HG03103 (cell line): Measurements from ENCODE around the gene VTA1.
"Not testable (repeated sequence)": the region's sequence is repeated elsewhere in the genome, so short reads cannot be mapped to it uniquely, and the experiment has no call there.

Experiments used
- ATAC-seq: cut with Tn5 transposase; IDR thresholded peaks from one replicate; pipeline ENCODE4 v1.9.1; 2021; ENCODE audit warnings: low read depth; ENCODE audit not compliant: unreplicated experiment

Gene VTA1

DNA sequence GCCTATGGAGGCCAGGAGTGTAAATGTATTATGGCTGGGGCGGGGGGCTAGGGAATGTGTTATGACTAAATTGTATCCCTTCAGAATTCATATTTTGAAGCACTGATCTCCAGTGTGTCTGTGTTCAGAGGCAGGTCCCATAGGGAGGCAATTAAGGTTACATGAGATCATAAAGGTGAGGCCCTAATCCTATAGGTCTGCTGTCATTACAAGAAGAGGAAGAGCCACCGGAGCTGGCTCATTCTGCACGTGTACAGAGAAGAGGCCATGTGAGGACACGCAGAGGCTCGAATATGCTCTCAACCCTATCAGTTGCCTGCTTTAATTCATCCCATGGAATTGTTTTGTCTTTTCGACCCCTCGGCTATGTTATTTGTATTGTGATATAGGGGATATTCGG is 76.9 kb downstream of the VTA1 start:
- no peak for ATAC-seq

DNA sequence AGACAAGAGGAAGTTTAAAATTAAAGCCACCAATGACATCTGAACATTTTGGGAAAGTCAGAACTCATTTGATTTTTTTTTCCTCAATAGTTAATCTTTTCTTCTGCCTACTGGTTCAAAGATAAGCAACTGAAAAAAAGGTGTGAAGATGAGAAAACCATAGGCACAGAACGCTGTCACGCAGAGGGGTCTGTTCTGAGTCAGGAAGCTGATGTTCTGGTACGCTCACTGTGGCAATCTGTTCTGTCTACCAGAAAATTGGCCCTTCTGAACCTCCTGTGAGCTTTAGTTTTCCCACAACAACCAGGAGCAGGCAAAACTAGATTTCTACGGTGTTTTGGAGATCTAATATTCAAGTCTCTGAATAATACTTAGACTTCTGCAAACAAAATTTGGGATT is 78.1 kb downstream of the VTA1 start:
- ATAC-seq, result no peak

DNA sequence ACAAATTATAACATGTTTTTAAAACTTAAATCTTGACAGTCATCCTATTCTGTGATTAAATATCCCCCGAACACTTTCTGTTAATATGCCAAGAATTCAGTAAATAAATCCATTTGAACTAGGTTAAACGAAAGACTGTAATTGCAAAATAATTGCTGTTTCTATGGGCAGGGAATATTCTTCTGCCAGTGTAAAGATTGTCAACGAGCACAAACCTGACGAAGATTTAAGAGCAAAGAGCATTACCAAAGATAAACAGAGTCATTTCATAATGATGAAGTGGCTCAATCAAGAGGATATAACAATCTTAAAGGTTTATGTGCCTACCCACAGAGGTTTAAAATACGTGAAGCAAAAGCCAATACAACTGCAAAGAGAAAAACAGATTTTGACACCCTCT is 78.5 kb downstream of the VTA1 start:
- ATAC-seq, result no peak

DNA sequence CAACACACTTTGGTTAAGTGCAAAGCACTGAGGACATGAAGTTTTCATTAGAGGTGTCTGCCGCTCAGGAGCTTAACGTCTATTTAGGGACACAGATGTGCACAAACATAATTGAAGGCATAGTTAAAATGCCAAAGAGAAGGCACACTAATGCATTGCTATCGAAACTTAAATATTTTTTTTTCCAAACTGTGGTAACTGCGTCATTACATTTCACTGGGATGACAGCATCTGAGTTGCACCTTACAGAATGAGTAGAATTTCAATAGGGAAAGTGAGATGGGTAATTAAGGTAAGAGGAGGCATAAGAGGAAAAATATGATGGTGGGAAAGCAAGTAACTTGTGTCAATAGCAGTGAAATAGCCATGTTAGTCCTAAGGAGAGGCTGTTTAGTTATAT is 79.7 kb downstream of the VTA1 start:
- ATAC-seq, result no peak

DNA sequence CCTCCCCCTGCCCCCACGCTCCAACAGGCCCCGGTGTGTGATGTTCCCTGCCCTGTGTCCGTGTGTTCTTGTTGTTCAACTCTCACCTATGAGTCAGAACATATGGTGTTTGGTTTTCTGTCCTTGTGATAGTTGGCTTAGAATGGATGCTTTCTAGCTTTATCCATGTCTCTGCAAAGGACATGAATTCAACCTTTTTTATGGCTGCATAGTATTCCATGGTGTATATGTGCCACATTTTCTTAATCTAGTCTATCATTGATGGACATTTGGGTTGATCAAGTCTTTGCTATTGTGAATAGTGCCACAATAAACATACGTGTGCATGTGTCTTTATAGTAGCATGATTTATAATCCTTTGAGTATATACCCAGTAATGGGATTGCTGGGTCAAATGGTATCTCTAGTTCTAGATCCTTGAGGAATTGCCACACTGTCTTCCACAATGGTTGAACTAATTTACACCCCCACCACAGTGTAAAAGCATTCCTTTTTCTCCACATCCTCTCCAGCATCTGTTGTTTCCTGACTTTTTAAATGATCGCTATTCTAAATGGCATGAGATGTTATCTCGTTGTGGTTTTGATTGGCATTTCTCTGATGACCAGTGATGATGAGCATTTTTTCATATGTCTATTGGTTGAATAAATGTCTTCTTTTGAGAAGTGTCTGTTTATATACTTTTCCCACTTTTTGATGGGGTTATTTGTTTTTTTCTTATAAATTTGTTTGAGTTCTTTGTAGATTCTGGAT is 82.6 kb downstream of the VTA1 start:
- ATAC-seq, result not testable (repeated sequence)

DNA sequence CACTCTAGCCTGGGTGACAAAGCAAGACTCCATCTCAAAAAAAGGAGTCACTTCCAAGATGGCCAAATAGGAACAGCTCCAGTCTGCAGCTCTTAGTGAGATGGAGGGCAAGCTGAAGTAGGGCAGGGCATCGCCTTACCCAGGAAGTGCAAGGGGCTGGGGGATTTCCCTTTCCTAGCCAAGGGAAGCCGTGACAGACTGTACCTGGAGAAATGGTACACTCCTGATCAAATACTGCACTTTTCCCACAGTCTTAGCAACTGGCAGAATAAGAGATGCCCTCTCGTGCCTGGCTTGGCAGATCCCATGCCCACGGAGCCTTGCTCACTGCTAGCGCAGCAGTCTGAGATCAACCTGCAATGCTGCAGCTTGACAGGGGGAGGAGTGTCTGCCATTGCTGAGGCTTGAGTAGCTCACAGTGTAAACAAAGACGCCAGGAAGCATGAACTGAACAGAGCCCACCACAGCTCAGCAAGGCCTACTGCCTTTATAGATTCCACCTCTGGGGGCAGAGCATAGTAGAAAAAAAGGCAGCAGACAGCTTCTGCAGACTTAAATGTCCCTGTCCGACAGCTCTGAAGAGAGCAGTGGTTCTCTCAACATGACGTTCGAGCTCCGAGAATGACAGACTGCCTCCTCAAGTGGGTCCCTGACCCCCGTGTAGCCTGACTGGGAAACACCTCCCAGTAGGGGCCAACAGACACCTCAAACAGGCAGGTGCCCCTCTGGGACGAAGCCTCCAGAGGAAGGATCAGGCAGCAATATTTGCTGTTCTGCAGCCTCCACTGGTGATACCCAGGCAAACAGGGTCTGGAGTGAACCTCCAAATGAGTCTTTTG is 85.4 kb downstream of the VTA1 start:
- not testable (repeated sequence) for ATAC-seq

DNA sequence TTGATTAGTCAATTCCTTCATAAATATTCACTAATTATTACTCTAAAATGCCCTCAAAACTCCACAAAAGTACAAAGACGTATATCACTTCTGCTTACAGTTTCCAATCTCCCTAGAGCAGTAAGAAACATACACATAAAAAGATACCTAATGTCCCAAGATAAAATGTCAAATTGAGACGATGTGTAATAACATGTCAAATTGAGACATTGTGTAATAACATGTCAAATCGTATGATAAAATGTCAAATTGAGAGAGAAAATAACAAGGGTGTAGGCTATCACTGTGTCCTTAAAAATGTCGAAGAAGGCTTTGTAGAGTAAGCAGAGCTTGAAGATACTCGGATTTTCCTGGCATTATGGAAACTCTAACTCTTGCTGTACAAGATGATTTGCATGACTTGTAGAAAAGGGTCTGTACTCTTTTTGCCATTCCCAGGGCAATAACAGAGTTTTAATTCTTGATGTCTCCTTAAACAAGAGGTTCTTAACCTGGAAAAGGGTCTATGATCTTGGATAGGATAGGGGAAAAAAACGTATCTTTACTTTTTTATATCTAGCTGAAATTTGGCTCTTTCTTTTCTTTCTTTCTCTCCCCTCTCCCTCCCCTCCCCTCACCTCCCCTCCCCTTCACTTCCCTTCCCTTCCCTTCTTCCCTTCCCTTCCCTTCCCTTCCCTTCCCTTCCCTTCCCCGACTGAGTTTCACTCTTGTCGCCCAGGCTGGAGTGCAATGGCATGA is 87.1 kb downstream of the VTA1 start:
- no peak for ATAC-seq

DNA sequence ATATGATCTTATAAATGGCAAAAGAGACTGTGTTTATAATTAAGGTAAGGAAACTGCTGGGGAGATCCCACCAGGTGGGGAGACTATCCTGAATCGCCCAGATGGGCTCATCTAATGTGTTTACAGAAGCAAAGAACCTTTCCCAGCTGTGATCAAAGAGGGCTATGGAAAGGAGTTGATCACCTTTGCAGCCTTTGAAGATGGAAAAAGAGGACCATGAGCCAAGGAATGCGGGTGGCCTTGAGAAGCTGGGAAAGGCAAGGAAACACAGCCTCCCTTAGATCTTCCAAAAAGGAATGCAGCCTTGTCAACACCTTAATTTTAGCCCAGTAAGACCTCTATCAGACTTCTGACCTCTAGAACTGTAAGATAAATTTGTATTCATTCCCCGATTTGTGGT is 88.2 kb downstream of the VTA1 start:
- ATAC-seq, result no peak

DNA sequence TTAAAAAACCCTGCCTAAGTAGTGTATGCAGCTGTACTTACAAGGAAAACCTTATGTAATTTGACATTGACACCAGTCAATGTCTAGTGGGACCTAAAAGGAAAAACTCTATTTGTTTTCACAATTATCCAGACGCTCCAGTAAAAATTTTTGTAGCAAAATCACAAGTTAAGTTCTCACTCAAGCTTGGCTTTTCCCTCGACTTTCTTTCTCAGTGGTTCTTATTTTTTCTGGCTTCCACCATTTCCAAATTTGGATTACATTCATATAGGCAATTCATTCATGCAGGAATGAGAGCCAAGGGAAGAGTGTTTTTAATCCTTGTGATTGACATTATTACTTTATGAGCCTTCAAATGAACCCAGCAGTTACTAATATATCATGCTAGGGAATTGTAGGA is 88.7 kb downstream of the VTA1 start:
- no peak for ATAC-seq

DNA sequence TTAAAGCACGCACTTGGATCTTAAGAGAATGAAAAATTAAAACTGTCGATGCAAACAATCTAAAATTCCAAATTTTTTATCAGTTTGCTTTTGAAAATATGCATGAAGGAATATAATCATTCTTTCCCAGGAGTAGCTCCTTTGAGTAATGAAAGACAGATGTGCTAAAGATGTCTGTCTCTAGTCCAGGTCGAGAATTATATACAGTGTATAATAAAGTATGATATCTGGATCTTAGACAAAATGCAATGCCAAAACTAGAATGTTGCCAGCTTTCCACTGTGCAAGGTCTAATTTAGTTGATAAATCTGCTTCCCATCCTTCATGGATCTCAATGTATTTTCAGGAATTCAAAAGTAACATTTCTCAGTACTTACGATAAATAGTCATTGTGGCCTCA is 89.6 kb downstream of the VTA1 start:
- ATAC-seq, result no peak

DNA sequence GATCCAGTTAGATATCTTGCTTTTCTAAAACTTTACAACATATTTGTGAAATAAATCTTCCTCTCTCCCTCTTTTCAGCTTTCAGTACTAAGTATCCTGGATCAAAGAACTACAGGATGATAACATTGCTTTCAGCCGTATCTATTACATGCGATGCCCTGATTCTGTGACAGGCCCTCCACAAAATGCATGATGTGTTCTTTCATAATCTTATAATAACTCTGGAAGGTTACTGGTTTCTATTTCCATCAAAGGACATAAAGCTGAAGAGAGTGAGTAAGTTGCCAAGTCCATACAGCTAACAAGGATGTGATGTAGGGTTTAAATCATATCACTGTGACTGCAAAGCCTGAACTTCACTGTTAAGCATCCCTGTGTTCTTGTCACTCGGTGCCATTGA is 91.8 kb downstream of the VTA1 start:
- no peak for ATAC-seq

DNA sequence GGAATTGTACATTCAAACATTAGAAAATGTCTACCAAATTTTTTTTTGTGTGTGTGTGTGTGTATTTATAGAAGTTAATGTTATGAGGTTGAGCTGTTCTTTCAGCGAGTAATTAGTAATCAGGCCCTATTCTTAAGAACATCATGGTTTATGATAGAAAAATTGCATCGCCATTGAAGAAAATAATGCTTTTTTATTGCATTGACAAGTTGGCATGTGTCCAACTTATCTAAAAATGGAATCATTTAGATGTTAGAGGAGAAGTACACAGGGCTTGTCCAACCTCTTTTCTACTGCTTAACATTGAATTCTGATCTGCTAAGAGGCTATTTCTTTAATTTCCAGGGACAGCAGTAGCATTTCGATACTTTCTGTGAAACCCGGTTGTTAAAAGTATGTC is 93.1 kb downstream of the VTA1 start:
- no peak for ATAC-seq

DNA sequence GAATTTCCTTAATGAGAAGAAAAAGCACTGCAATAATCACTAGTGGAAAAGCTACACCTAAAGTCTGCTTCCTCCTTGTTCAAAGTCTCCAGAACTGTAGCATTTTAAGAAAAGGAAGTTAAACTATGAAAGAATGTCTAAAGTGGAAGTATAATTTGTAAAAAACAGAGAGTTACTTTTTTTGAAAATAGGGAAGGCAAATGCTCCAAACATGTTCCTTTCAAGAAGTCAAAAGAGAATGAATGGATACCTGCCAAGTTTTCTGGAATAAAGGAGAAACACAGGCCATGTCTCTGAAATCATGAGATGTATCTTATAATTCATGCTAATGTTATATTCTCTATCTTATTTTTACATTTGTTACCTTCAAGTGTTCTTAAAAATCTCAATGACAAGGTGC is 94.0 kb downstream of the VTA1 start:
- no peak for ATAC-seq

DNA sequence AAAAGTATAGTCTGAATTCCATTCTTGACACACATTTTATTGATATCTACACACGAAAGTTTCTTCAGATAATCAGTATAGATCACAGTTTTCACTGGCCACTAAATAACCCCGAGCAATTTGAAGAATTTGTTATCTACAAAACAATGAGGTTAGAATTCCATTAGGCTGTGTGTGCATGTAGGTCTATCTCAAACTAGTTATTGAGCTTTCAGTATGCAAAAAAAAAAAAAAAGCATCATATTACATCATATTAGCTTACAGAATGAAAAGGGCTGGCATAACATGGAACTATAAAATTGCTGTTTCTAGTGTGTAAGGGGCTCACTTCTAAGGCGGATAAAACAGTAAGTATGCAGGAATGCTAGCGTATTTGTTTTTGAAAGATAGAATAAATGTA is 95.2 kb downstream of the VTA1 start:
- ATAC-seq, result no peak

DNA sequence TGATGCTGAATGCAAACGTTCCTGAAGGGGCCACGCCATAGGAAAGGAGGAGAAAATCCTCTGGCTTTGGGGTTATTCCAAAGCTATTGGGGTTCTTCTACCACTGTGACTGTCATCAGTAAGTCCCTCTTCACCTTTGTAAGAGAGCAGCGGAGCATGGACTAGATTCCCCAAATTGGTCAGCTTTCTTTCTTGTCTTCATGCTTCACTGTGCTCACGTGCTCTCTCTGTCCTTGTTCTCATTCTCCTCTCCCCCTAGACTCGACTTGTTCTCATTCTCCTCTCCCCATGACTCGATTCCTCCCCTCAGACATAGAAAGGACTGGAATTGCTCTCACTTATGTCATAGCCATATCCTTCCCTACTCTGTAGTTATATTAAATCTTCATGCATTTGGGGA is 99.9 kb downstream of the VTA1 start:
- peak; percentile 86 for ATAC-seq

DNA sequence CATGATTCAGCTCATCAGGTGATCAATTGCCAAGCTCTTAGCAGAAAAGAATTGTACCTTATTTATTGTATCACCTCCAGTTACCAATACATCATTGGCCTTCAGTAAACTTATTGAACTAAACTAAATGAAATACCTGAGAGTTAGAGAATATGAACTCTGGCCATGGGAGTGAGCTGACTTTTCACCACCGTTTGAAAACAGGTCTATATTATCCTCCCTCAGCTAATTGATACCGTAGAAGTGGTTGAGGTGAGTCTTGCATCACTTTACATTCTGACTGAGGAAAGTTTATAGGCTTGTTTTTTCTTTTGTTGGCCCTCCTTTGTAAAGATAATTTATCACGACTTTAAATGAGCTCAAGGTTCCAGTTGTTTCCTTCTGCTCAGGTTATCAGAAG is 102.2 kb downstream of the VTA1 start:
- ATAC-seq, result no peak

DNA sequence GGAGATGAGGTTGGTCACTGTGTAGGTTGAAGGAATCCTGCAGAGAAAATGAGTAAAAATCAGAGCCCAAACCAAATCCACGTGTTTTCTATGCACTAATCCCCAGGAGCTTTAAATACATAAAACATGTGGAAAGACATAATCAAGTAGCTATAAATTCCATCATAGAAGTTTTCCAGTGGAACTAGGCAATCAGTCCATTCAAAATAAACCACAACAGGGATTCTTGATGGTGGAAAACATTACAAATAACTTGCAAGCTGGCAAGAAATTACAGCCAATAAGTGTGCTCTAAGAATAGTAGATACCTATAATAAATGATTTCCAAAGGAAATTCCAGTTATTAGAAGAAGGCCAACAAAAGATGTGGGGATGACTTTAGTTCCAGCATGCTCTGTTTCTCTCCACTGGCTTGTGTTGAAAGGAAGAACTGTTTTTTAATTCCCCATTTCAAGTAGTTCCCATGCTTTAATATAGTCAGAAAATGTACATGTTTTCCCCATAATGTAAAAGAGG is 104.9 kb downstream of the VTA1 start:
- ATAC-seq, result no peak

DNA sequence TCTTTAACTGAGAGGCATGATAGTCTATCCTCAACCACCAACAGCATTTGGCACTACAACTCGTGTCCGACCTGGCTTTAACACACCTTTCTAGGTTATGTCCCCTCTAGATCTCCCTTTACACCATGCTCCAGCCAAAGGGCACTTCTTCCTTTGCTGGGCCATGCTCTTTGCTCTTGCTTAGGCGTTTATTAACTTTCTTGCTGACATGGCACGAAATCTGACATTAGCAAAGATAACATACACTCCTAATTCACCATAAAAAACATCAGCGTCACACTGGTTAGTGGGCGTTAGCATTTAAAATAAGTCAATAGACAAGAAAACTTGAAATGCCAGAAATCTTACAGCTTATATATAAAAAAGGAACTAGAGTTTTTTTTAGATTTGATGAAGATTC is 107.5 kb downstream of the VTA1 start:
- ATAC-seq, result no peak

DNA sequence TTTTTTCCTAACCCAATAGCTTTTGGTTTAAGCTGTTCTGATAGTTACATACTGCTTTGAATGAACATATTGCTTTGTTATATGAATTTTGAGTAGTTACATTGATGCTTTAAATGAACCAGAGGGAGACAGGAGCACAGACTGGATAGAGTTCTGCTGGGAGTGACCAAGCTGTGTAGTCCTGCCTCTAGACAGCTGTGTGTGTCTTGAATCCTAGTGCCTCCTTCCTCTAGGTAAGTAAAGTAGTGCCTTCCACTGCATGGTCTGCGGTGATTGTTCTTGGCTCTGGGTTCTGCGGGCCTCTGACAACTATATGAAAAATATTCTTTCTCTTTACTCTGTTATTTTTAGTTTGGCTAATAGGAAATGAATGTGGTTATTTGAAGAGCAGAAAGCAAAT is 108.7 kb downstream of the VTA1 start:
- ATAC-seq, result no peak

DNA sequence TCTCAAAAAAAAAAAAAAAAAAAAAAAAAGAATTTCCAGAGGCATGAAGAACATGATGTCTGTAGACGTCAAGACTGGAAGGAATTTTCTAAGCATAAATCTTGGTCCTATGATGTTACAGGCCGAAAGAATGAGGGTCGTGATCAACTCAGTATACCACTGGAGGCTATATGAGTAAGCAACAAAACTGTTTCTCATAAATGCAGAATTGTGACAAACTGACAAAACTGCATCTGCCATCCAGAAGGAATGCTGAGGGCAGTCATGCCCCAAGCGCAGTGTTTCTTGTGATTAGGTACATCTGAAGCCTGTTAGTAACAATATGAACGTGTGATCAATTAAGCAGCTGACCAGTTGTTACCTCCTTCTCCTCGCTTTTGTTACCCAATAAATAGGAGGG is 111.2 kb downstream of the VTA1 start:
- no peak for ATAC-seq

DNA sequence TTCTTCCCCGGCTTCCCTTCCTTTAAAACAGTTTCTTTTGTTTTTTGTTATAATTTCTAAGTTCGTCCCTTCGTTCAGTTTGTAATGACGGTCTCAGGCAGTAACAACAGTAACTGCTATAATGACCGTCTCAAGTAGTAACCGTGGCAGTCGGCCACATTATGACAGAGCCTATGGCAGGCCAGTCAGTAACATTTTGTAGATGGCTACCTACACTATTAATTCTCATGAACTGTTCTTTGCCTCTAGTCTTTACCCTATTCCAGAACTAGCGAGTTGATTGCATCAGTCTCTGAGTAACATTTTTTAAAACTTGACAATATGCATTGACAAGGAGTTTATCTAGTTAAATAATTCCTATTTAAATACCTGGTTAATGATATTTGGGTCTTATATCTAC is 111.7 kb downstream of the VTA1 start:
- ATAC-seq, result no peak
